Dermis blood vessel endothelial cell (primary cell): Measurements from ENCODE around the gene CD101. TPM values are rescaled to one million over a fixed set of nuclear protein-coding genes. Genes with fewer than 3 reads are reported as not detected.

Source experiments
- DNase-seq: peaks from one replicate; pipeline ENCODE4 v3.0.0; 2010
- total RNA-seq: library from RNA; depleted of rRNA; stranded (reverse); fragments of >200 nt; gene quantifications from 2 replicates; pipeline ENCODE4 v1.2.3, GENCODE V29; 2014

CD101 gene
- total RNA-seq, 1 donor from 2014 or later: 0.17 TPM

GRCh38 chr1:116986421-116987255 is 14.9 kb upstream of the CD101 start:
- no peak for DNase-seq

GRCh38 chr1:116987256-116987555 is 14.4 kb upstream of the CD101 start:
- no peak for DNase-seq

DNA sequence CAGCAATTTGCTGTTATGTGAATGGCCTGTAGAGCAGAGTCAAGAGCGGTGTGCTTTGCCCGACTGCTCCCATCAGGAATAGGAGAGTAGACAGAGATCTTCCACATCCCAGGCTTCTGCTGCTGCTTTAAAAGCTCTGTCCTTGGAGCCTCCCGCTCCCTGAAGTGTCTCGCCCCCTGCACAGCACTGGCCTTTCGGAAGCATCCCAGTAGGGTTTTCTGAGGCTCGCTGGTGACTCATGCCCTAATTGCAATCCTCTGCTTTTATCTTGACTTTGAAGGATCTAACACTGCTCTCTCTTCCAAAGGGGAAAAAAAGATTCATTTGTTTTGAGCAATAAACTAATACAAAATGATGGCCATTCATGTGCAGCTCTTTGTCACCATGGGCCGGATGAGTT is 13.3 kb upstream of the CD101 start:
- no peak for DNase-seq

GRCh38 chr1:116988908-116989307 is 12.7 kb upstream of the CD101 start:
- no peak for DNase-seq

DNA sequence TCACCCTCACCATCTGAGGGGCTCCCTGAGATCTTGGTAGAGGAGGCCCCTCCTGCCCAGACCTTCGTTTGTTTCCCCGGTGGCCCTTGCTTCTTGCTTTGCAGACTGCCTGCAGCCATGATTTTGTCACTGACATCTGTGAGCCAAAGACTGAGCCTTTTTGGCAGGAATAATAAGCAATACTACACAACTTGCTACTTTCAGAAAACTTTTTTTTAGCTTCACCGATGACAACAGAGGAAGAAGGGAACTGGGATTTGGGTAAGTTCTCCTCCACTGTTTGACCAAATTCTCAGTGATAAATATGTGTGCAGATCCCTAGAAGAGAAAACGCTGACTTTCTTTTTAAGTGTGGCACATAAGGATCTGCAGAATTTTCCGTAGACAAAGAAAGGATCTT is 11.7 kb upstream of the CD101 start:
- no peak for DNase-seq

DNA sequence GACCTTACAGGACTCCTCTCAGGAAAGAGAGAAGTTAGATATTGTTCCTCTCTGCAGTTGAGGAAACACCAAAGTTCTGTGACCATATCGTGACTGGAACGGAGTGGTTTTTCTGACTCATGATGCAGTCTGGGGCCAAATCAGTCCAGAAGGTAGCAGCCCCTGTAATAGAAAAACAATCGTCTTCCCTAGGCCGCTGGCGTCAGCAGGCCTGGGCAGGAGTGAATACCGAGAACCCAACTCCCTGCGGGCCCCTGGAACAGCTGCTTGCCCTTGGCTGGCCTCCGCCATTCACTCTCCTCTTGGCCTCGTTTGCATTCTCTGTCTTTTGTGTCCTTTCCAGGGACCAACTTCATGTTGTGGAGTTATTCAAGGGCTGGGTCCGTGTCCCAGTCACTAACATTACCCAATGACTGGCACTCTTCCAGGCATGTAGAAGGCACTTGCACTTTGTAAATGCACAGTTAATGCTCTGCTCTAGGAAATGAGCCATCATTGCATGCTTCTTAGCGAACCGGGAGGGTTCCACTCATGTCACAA is 10.9 kb upstream of the CD101 start:
- DNase-seq: peak; percentile 62

- DNase-seq: no peak
Measured at GRCh38 chr1:116991171-116991845, 10.3 kb upstream of the CD101 start.

DNA sequence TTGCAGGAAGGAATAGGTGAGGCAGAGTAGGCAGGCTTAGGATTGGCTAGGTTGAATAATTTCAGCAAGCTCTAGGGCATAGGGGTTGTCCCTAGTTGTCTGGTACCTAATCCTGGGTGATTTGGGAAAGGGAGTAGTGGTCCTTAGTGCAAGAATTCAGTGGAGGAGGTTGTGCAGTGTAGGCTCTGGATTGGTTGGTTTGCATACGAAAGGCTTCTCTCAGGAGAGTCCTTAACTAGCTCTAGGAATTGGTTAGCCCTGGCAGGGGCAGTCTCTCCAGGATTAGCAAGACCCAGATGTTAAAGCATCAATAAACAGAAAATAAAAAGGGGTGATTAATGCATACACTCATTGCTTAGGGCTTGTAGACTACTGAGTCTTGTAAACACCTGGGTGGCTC is 9.6 kb upstream of the CD101 start:
- DNase-seq: no peak

DNA sequence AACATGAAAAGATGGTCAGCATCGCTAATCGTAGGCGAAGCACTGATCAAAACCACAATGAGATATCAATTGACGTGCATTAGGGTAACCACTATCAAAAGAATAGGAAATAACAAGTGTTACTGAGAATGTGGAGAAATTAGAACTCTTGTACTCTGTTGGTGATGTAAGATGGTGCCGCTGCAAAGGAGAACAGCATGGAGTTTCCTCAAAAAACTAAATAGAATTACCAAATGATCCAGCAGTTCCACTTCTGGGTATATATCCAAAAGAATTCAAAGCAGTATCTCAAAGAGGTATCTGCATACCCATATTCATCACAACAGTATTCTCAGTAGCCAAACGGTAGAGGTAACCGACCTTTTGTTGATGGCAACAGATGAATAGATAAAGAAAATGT is 8.3 kb upstream of the CD101 start:
- no peak for DNase-seq

- no peak for DNase-seq
Measured at GRCh38 chr1:116994411-116994810, 7.1 kb upstream of the CD101 start.

GRCh38 chr1:116997066-116997465 is 4.5 kb upstream of the CD101 start:
- DNase-seq: no peak

DNA sequence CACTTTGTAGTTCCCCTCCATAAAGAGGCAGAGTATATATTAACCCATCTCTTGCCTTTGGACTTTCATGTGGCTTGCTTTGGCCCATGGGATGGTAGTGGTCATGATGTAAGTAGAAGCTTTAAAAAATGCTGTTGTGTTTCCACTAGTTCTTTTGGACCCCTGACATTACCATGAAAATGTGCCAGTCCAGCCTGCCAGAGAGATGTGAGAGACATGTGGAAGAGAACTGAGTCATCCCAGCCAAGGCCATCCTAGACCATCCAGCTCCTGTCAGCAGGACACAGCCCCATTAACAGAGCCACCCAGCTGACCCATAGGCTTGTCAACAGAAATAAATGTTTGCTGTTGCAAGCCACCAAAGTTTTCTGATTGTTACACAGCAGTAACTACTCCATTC is 3.9 kb upstream of the CD101 start:
- DNase-seq: no peak

DNA sequence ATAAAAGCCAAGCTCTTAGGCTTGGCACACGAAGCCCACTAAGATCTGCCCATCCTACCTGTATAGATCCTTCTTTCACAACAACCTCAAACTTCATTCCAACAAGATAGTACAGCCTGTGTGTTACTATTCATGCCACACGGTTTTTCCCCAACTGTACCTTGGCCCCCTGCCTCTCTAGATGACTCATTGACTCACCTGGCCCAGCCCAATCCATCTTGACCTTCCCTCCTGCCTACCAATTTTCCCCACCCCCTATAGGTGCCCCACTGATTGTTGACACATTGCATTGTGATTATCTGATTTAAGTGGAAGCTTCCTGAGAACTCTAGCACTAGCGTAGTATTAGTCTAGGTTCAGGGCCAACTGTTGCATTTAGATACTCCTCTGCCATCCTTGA is 2.0 kb upstream of the CD101 start:
- no peak for DNase-seq

DNA sequence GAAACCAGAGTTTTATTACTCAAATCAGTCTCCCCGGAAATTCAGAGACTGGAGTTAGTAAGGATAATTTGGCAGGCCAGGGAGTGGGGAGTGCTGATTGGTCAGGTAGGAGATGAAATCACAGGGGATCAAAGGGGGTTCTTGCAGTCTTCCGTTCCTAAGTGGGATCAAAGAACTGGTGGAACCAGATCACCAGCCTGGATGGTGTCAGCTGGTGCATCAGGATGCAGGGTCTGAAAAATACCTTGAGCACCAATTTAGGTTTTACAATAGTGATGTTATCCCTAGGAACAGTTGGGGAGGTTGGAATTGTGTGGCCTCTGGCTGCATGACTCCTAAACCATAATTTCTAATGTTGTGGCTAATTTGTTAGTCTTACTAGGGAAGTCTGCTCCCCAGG is 1.4 kb upstream of the CD101 start:
- DNase-seq: no peak

GRCh38 chr1:117003223-117003875 is 1.8 kb downstream of the CD101 start:
- no peak for DNase-seq

DNA sequence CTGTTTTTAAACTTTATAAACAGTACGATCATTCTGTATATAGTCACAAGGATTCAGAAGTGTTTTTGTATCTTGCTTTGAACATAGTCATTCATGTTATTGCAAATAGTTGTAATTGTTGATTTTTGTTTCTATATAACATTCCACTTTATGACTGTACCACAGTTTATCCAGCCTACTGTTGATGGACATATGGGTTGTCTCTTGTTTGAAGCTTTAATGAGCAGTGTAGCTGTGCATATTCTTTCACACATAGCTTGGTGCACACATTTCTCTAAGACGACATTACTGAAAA is 6.1 kb downstream of the CD101 start:
- no peak for DNase-seq

DNA sequence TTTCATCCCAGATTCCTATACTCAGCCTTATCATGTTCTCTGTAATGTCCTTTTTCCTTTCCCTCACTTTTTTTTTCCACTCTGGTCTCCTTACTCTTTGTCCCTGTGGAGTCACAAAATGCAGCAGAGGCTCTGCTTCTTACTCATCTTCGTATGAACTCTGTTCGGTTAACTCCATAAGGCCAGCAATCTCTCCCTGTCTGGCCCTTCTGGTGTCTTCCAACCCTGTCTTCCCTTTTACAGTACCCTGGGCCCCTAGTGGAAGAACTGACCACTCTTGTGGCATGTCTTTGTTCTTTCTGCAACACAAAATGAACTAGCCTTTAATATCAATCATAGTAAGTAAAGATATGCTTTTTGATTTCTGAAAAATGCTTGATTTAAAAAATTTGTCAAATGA is 7.1 kb downstream of the CD101 start:
- DNase-seq: no peak

GRCh38 chr1:117009132-117009531 is 7.6 kb downstream of the CD101 start:
- no peak for DNase-seq

DNA sequence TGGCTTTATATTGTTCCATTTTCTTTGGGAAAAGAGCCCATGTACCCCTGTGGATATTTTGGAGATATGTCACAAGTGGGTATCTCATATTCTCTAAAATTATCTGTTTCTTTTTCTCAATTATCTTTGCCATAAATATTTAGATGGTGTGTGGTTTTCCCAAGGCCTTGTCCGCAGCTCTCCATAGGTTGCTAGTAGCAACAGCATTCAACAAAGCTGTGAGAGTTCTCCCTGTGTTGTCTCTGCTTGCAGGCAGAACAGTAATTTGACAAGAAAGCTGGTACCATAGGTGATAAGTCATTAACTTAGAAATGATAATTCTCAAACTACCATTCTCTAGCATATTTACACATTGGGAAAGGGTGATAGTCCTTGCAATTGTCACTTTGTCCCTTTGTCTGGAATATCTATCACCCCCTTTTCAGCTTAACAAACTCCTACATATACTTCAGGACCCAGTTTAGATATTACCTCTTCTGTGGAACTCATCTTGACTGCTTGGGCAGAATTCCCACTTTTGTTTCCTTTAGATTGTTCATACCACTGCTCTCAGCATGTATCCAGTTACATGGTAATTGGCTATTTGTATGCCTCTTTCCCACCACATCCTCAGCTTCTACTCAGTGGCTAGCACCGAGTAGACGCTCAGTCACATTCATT is 8.9 kb downstream of the CD101 start:
- DNase-seq: no peak

DNA sequence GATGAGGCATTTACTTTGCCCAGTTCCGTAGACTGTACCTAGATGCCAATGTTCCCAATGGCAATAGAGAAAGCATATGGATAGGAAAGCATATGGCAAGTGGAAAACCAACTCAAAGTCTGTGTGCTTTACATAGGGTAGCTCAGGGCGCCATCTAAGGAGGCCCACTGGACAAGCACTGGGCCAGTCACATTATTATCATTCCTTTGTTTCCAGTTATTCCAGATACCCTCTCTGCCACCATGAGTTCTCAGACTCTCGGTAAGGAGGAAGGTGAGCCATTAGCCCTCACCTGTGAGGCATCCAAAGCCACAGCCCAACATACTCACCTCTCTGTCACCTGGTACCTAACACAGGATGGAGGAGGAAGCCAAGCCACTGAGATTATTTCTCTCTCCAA is 9.8 kb downstream of the CD101 start:
- DNase-seq: no peak

- DNase-seq: no peak
Measured at GRCh38 chr1:117013309-117013858, 11.8 kb downstream of the CD101 start.

DNA sequence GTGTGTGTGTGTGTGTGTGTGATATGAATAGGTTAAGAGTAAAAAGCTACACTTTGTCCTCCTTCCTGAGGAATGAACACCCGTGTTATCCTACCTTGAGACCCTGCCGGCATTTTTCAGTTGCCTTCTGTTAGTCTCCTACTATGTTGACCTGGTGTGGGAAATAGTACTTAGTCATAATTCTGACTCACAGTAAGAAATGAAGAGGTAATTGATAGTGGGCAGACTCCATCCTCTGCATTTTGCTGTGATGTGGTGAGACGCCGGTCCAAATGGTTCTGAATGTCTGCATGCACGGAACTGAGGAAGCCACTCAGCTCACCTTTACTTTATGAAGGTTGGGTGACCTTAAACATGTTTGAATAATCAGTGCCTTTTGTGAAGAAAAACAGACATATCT is 12.6 kb downstream of the CD101 start:
- DNase-seq: no peak

GRCh38 chr1:117015724-117016123 is 14.2 kb downstream of the CD101 start:
- DNase-seq: no peak
